ENCODE results near the gene MPZL1. TPM values are rescaled to one million over a fixed set of nuclear protein-coding genes. Genes with fewer than 3 reads are reported as not detected.

MPZL1 gene
- total RNA-seq, 1 donor from 2014 or later, result 69.7 TPM

GRCh38 chr1:167701510-167701909, 20.3 kb upstream of the MPZL1 start:
- intact Hi-C loops (cut with DNase I), result no loop called here
- peaks cover 11% of the 10 kb centered on the region for H3K4me1 ChIP-seq
- H3K36me3 ChIP-seq, result no peaks in the 10 kb centered on the region
- no peak for DNase-seq (ENCODE audit: extremely low spot score in 2 of 2)
- H3K9me3 ChIP-seq, result no peaks in the 10 kb centered on the region
- no peaks in the 10 kb centered on the region for H3K27me3 ChIP-seq
- TF ChIP-seq POLR2A (IDR thresholded peaks at IDR 0.05) (no peak), CTCF (IDR thresholded peaks at IDR 0.05) (no peak), POLR2AphosphoS5 (IDR thresholded peaks at IDR 0.05; ENCODE audit: insufficient read depth in 1 of 2, low read depth in 1 of 2) (no peak)
- H3K4me3 ChIP-seq, result no peak overlapping the region
- no peak overlapping the region for H3K27ac ChIP-seq

- no peaks in the 10 kb centered on the region for H3K27me3 ChIP-seq
- intact Hi-C loops (cut with DNase I), result no loop called here
- no peak for DNase-seq (ENCODE audit: extremely low spot score in 2 of 2)
- TF ChIP-seq CTCF (IDR thresholded peaks at IDR 0.05) (no peak), POLR2AphosphoS5 (IDR thresholded peaks at IDR 0.05; ENCODE audit: insufficient read depth in 1 of 2, low read depth in 1 of 2) (no peak), POLR2A (IDR thresholded peaks at IDR 0.05) (no peak)
- no peak overlapping the region for H3K4me3 ChIP-seq
- no peaks in the 10 kb centered on the region for H3K4me1 ChIP-seq
- no peak overlapping the region for H3K27ac ChIP-seq
- no peaks in the 10 kb centered on the region for H3K36me3 ChIP-seq
- H3K9me3 ChIP-seq, result no peaks in the 10 kb centered on the region
Observed at GRCh38 chr1:167703557-167703956, 18.2 kb upstream of the MPZL1 start.

- no peaks in the 10 kb centered on the region for H3K4me1 ChIP-seq
- no peak for TF ChIP-seq CTCF (IDR thresholded peaks at IDR 0.05)
- TF ChIP-seq POLR2AphosphoS5 (IDR thresholded peaks at IDR 0.05; ENCODE audit: insufficient read depth in 1 of 2, low read depth in 1 of 2), result no peak
- TF ChIP-seq POLR2A (IDR thresholded peaks at IDR 0.05), result no peak
- no peak overlapping the region for H3K4me3 ChIP-seq
- DNase-seq (ENCODE audit: extremely low spot score in 2 of 2), result no peak
- no peaks in the 10 kb centered on the region for H3K27me3 ChIP-seq
- H3K9me3 ChIP-seq, result no peaks in the 10 kb centered on the region
- no peak overlapping the region for H3K27ac ChIP-seq
- no peaks in the 10 kb centered on the region for H3K36me3 ChIP-seq
- intact Hi-C loops (cut with DNase I), result no loop called here
Observed at GRCh38 chr1:167704715-167705114, 17.1 kb upstream of the MPZL1 start.

GRCh38 chr1:167705250-167705649, 16.5 kb upstream of the MPZL1 start:
- Histone ChIP-seq H3K36me3 (no peaks in the 10 kb centered on the region), H3K27me3 (no peaks in the 10 kb centered on the region), H3K27ac (no peak overlapping the region), H3K4me1 (no peaks in the 10 kb centered on the region), H3K9me3 (no peaks in the 10 kb centered on the region), H3K4me3 (no peak overlapping the region)
- TF ChIP-seq CTCF (IDR thresholded peaks at IDR 0.05) (no peak), POLR2AphosphoS5 (IDR thresholded peaks at IDR 0.05; ENCODE audit: insufficient read depth in 1 of 2, low read depth in 1 of 2) (no peak), POLR2A (IDR thresholded peaks at IDR 0.05) (no peak)
- no peak for DNase-seq (ENCODE audit: extremely low spot score in 2 of 2)
- intact Hi-C loops (cut with DNase I), result no loop called here

GRCh38 chr1:167706363-167706762, 15.4 kb upstream of the MPZL1 start:
- no peak overlapping the region for H3K27ac ChIP-seq
- H3K27me3 ChIP-seq, result no peaks in the 10 kb centered on the region
- no peaks in the 10 kb centered on the region for H3K9me3 ChIP-seq
- H3K4me1 ChIP-seq, result no peaks in the 10 kb centered on the region
- intact Hi-C loops (cut with DNase I), result no loop called here
- DNase-seq (ENCODE audit: extremely low spot score in 2 of 2), result no peak
- H3K36me3 ChIP-seq, result no peaks in the 10 kb centered on the region
- TF ChIP-seq POLR2AphosphoS5 (IDR thresholded peaks at IDR 0.05; ENCODE audit: insufficient read depth in 1 of 2, low read depth in 1 of 2) (no peak), CTCF (IDR thresholded peaks at IDR 0.05) (no peak), POLR2A (IDR thresholded peaks at IDR 0.05) (no peak)
- H3K4me3 ChIP-seq, result no peak overlapping the region

Measured in vagina (tissue), 2 donors.